ENCODE results near the gene UBA1.

DNA sequence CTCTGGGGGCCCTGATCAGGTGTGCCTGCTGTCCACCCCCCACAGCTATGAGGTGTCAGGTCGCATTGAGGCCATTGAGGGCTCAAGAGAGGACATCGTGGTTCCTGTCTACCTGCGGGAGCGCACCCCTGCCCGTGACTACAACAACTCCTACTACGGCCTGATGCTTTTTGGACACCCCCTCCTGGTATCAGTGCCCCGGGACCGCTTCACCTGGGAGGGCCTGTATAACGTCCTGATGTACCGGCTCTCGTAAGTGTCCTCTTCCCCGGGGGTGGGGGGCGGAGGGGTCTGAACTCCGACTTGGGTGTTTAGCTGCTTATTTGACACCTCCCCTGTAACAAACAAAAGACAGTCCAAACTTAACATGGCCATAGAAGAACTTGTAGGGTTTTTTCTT lies 49.7 kb downstream of the UBA1 start:
- TF ChIP-seq CTCF (IDR thresholded peaks at IDR 0.05; ENCODE audit: insufficient read depth, low read length) (no peak), REST (IDR thresholded peaks at IDR 0.05; ENCODE audit: insufficient replicate concordance, low read depth) (no peak), GABPA (IDR thresholded peaks at IDR 0.05; ENCODE audit: low read depth) (no peak), POLR2AphosphoS5 (IDR thresholded peaks at IDR 0.05; ENCODE audit: low read depth) (no peak), SPI1 (IDR thresholded peaks at IDR 0.05; ENCODE audit: borderline replicate concordance, low read depth) (no peak)

Measured in HL-60 (cell line).